Measurements from ENCODE around the gene DLGAP1. TPM values are rescaled to one million over a fixed set of nuclear protein-coding genes. Genes with fewer than 3 reads are reported as not detected.

The DLGAP1 gene
- total RNA-seq, 1 experiment from 2014 or later, result 0.39 TPM

DNA sequence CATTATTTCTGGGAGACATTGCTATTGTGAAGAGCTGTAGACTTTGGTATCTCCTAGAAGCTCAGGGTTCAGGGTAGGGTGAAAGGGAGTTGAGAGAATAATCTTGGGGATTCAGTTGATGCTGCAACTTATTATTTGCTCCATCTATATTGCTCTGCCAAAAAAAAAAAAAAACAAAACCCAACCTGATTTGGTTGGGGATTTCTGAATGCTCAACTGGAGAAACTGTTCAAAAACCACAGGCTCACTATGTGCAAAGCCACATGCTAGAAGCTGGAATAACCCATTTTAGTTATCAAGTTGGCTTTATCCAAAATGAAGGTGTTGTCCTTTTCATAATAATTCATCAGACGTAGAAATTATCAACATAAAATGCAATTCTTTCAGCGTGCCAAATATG is 696.0 kb downstream of the DLGAP1 start (continued):
- TF ChIP-seq, protein P1, sequence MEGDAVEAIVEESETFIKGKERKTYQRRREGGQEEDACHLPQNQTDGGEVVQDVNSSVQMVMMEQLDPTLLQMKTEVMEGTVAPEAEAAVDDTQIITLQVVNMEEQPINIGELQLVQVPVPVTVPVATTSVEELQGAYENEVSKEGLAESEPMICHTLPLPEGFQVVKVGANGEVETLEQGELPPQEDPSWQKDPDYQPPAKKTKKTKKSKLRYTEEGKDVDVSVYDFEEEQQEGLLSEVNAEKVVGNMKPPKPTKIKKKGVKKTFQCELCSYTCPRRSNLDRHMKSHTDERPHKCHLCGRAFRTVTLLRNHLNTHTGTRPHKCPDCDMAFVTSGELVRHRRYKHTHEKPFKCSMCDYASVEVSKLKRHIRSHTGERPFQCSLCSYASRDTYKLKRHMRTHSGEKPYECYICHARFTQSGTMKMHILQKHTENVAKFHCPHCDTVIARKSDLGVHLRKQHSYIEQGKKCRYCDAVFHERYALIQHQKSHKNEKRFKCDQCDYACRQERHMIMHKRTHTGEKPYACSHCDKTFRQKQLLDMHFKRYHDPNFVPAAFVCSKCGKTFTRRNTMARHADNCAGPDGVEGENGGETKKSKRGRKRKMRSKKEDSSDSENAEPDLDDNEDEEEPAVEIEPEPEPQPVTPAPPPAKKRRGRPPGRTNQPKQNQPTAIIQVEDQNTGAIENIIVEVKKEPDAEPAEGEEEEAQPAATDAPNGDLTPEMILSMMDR (IDR thresholded peaks at IDR 0.05 in 2 of 3, conservative IDR thresholded peaks at IDR 0.05 in 1 of 3; ENCODE audit: borderline replicate concordance in 1 of 3, insufficient read depth in 1 of 3, low read depth in 2 of 3, low read length in 2 of 3), result no peak
- no peak for TF ChIP-seq CBX3 (IDR thresholded peaks at IDR 0.05; ENCODE audit: low read depth)
- no peak for TF ChIP-seq SP1 (IDR thresholded peaks at IDR 0.05; ENCODE audit: low read depth)
- TF ChIP-seq, protein P2, sequence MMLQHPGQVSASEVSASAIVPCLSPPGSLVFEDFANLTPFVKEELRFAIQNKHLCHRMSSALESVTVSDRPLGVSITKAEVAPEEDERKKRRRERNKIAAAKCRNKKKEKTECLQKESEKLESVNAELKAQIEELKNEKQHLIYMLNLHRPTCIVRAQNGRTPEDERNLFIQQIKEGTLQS (IDR thresholded peaks at IDR 0.05), result no peak
- no peak for TF ChIP-seq EZH2 (IDR thresholded peaks at IDR 0.05)

DNA sequence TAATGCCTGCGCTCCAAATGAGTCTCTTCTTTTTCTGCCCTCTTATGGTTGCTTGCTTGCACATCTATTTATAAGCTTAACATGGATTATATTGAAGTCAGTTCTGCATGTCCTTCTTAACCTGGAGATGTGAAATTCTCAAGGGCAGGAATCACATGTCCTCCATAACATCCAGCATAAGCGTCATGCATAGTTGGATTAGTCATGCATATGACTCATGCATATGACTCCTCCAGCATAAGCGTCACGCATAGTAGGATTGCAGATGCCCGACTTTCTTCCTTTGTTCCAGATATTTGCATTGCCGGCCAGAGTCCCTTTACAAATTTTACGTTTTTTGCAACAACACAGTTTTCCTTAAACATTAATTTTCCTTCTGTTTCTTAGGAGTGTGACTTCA is 696.6 kb downstream of the DLGAP1 start:
- no peak overlapping the region for H3K4me3 ChIP-seq (replicated peaks in 1 of 2; ENCODE audit: low read depth in 1 of 2, low read length in 2 of 2)
- H3K27me3 ChIP-seq (ENCODE audit: insufficient read depth, low read length), result no peaks in the 10 kb centered on the region
- intact Hi-C loops (cut with micrococcal nuclease), result no loop called here
- H4K20me1 ChIP-seq (ENCODE audit: insufficient read depth), result no peaks in the 10 kb centered on the region
- no peaks in the 10 kb centered on the region for H3K4me1 ChIP-seq (ENCODE audit: control insufficient read depth in 1 of 2, insufficient read depth in 2 of 2, low read length in 2 of 2)
- no peaks in the 10 kb centered on the region for H3K36me3 ChIP-seq (ENCODE audit: control insufficient read depth in 1 of 2, insufficient read depth in 2 of 2, low read length in 2 of 2)
- ATAC-seq, result no peak
- POLR2A ChIA-PET, result no interaction called here
- no peak overlapping the region for H3K27ac ChIP-seq (ENCODE audit: low read depth, low read length)
- DNase-seq (ENCODE audit: low read depth, low spot score), result peak; percentile 6
- RAD21 ChIA-PET (ENCODE audit: low non-redundant PET in 1 of 2, low total read pairs in 2 of 2, uncharacterized antibody in 2 of 2, unreplicated experiment in 2 of 2), result no interaction called here
- no peaks in the 10 kb centered on the region for H3K9me2 ChIP-seq (ENCODE audit: insufficient read depth)
- H3K9ac ChIP-seq (ENCODE audit: low read length), result no peak overlapping the region
- no peaks in the 10 kb centered on the region for H3K9me3 ChIP-seq (ENCODE audit: control insufficient read depth in 1 of 2, insufficient read depth in 1 of 2, low read depth in 1 of 2, low read length in 2 of 2)
- CTCF ChIA-PET, result interaction anchor here (3.0 kb wide), 1 partner anchor 13 kb away, joined by 10 read pairs; no protein-coding TSS in a partner anchor
- no TSS peak for BruUV-seq (replicated peaks)
- H3K4me2 ChIP-seq (ENCODE audit: low read length), result no peak overlapping the region
- H3K79me2 ChIP-seq (ENCODE audit: insufficient read depth, low read length), result no peaks in the 10 kb centered on the region
- TF ChIP-seq, protein P1 (IDR thresholded peaks at IDR 0.05 in 2 of 3, conservative IDR thresholded peaks at IDR 0.05 in 1 of 3; ENCODE audit: borderline replicate concordance in 1 of 3, insufficient read depth in 1 of 3, low read depth in 2 of 3, low read length in 2 of 3), result no peak
- TF ChIP-seq EZH2 (IDR thresholded peaks at IDR 0.05) (no peak), FOSL1 (IDR thresholded peaks at IDR 0.05; ENCODE audit: low read depth) (peak; percentile 25; the same call in 1 of the 2 replicates)
- peak overlapping the region; percentile 5 for H2AFZ ChIP-seq (ENCODE audit: low read depth, low read length, poor library complexity, severe bottlenecking)

Measured in HCT116 (cell line).